ENCODE data around the gene STRIP1. TPM values are rescaled to one million over a fixed set of nuclear protein-coding genes. Genes with fewer than 3 reads are reported as not detected.

STRIP1 gene
- polyA plus RNA-seq, 2 of the 4 experiments (the other 2 are of a cell fraction) = 16.4 to 16.7 TPM

- FAIRE-seq (no peak), DNase-seq (ENCODE audit: low read depth in 1 of 2, low spot score in 1 of 2) (peak in 1 of 2 experiments; percentile 11), ATAC-seq (peak; percentile 80 to 85)
- TF ChIP-seq HOXA7 (CRISPR knock-in tag; IDR thresholded peaks at IDR 0.05) (no peak), RCOR1 (IDR thresholded peaks at IDR 0.05; ENCODE audit: low read depth, low read length) (no peak), REST (IDR thresholded peaks at IDR 0.05) (no peak)
- Histone ChIP-seq H3K9me3 (no peaks in the 10 kb centered on the region), H3K4me3 (no peak overlapping the region), H3K4me2 (no peak overlapping the region), H3K4me1 (no peaks in the 10 kb centered on the region), H3K27ac (no peak overlapping the region)
- ChIA-PET POLR2A (no interaction called here), CTCF (interaction anchor here (10.7 kb wide), 1 partner anchor 15 kb away, joined by 130 read pairs; no protein-coding TSS in a partner anchor)
- WGBS (ENCODE audit: missing lambda C conversion rate) = 100% methylated on average over 2 of the region's 3 CpGs
Observed at GRCh38 chr1:110047463-110047862, 13.0 kb downstream of the STRIP1 start.

- no peak for ATAC-seq
- WGBS (ENCODE audit: missing lambda C conversion rate) = 91% methylated on average over 5 of the region's 5 CpGs
- CTCF ChIA-PET = interaction anchor here (10.7 kb wide), 1 partner anchor 14 kb away, joined by 130 read pairs; no protein-coding TSS in a partner anchor
Observed at GRCh38 chr1:110048240-110048639, 13.8 kb downstream of the STRIP1 start.

GRCh38 chr1:110048923-110049601 is 14.6 kb downstream of the STRIP1 start:
- Histone ChIP-seq H3K27ac (no peak overlapping the region), H3K4me3 (no peak overlapping the region), H3K4me2 (no peak overlapping the region), H3K4me1 (no peaks in the 10 kb centered on the region), H3K9me3 (no peaks in the 10 kb centered on the region)
- DNase-seq (ENCODE audit: low read depth in 1 of 2, low spot score in 1 of 2) = no peak
- CTCF ChIA-PET = interaction anchor here (0.6 to 10.7 kb wide), 3 partner anchors 14 to 593 kb away, joined by 3 to 130 read pairs (median 13); no protein-coding TSS in a partner anchor
- WGBS (ENCODE audit: missing lambda C conversion rate) = 84% methylated on average over 8 of the region's 9 CpGs
- POLR2A ChIA-PET = no interaction called here
- FAIRE-seq = no peak
- no peak for TF ChIP-seq KDM1A (IDR thresholded peaks at IDR 0.05; ENCODE audit: low read depth)
- TF ChIP-seq HOXA7 (CRISPR knock-in tag; IDR thresholded peaks at IDR 0.05) = no peak
- ATAC-seq = no peak

More at GRCh38 chr1:110048240-110048639, 13.8 kb downstream of the STRIP1 start:
- DNase-seq (ENCODE audit: low read depth in 1 of 2, low spot score in 1 of 2) (no peak), FAIRE-seq (no peak)
- Histone ChIP-seq H3K4me3 (no peak overlapping the region), H3K27ac (no peak overlapping the region), H3K4me2 (no peak overlapping the region), H3K9me3 (no peaks in the 10 kb centered on the region), H3K4me1 (no peaks in the 10 kb centered on the region)
- POLR2A ChIA-PET = no interaction called here
- TF ChIP-seq ESRRA (IDR thresholded peaks at IDR 0.05; ENCODE audit: borderline replicate concordance, low read length) = no peak
- TF ChIP-seq GATA3 (IDR thresholded peaks at IDR 0.05; ENCODE audit: borderline replicate concordance) = no peak
- no peak for TF ChIP-seq HMGXB4 (CRISPR knock-in tag; IDR thresholded peaks at IDR 0.05; ENCODE audit: borderline replicate concordance)
- no peak for TF ChIP-seq E2F6 (IDR thresholded peaks at IDR 0.05; ENCODE audit: borderline replicate concordance, low read depth)
- no peak for TF ChIP-seq MAX (IDR thresholded peaks at IDR 0.05)
- TF ChIP-seq TFCP2L1 (CRISPR knock-in tag; IDR thresholded peaks at IDR 0.05) = no peak
- no peak for TF ChIP-seq RCOR1 (IDR thresholded peaks at IDR 0.05; ENCODE audit: low read depth, low read length)
- no peak for TF ChIP-seq NR3C1 (IDR thresholded peaks at IDR 0.05)
- TF ChIP-seq HDAC2 (IDR thresholded peaks at IDR 0.05) = no peak
